D341Med (cell line): Measurements from ENCODE around the gene GFER.

Experiments
- DNase-seq: peaks from one replicate; pipeline ENCODE4 v3.0.0; 2012; ENCODE audit warnings: low spot score

Gene GFER

DNA sequence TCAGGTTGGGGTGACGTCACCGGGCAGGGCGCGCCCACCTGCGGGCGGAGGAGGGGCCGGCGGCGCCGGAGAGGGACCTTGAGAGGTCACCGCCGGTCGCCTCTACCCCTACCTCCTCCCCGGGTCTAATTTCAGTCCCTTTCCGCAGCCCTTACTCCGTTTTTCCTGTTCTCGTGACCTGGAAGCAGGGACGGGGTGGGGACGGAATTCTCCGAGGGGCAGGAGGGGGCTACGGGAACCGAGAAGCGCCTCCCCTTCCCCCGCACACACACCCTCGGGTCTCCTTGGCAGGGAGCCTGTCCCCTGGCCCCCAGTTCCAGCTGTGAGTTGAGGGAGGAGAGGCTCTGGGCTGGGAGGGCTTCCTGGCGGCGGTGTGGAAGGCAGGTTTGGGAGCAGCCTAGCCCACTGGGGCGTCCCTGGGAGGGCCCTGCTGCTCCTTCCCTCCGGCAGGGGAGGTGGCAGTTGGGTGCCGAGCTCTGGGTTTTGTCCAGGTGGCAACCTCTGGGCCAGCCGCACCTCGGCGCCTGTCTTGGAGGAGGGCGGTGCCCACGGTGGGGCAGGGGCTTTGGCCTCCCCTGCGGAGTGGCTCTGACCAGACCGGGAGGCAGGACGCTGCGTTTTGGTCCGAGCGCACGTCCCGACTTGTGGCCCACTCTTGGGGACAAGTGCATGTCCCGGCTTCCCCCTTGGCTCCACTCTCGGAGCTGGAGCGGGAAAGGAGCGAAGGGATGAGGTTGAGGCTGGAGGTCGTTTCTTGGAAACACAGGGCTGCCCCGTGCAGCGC is 6.5 kb downstream of the GFER start:
- DNase-seq: no peak

DNA sequence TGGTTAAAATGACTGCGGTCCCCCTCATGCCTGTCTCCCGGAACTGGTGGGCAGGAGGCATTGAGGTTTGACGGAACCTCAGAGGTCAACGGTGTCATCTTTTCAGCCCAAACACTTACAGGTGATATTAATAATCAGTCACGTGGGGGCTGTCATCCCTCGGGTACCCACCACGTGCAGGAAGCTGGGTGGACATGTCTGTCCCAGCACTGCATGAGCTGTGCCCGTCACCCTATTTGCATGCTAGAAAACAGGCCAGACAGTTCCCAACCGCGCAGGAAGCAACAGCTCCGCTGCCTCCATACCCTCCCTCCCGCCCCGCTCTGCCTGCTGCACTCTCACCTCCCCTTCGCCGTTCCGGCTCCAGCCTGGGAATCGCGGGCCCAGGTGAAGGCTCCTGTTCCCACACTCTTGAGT is 7.2 kb downstream of the GFER start:
- no peak for DNase-seq

DNA sequence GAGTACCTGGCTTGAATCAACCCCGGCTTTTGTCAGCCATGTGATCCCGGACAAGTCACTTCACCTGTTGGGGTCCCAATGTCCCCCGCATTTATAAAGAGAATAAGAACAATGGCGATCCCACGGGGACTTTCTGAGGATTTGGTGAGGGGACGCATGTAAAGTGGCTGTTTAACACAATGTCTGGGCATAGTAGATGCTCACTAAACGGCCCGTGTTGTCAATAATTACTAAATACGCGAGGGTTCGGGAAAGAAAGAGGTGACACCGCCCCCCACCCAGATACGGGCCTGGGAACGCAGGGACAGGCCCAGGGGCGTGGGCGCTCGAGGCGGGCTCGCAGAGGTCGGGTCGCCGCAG is 7.6 kb downstream of the GFER start:
- no peak for DNase-seq

DNA sequence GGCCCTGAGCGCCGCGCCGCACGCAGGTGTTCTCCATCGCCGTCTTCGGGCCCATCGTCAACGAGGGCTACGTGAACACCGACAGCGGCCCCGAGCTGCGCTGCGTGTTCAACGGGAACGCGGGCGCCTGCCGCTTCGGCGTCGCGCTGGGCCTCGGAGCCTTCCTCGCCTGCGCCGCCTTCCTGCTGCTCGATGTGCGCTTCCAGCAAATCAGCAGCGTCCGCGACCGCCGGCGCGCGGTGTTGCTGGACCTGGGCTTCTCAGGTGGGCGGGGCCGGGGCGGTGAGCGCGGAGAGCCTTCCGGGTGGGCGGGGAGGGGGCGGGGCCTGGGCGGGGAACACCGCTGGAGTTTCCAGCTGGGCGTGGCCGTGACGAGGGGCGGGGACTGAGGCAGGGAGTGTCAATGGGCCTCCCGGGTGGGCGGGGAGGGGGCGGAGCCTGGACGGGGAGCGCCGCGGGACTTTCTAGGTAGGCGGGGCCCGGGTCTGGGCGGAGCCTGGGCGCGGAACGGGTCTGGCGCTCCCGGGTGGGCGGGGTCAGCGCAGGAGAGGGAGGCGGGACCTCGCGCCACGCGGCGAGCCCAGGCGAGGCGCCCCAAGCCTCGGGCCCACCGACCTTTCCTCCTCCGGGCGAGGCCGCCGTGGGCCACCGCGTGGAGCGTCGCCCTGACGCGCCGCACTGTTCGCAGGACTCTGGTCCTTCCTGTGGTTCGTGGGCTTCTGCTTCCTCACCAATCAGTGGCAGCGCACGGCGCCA is 8.1 kb downstream of the GFER start:
- DNase-seq: no peak

DNA sequence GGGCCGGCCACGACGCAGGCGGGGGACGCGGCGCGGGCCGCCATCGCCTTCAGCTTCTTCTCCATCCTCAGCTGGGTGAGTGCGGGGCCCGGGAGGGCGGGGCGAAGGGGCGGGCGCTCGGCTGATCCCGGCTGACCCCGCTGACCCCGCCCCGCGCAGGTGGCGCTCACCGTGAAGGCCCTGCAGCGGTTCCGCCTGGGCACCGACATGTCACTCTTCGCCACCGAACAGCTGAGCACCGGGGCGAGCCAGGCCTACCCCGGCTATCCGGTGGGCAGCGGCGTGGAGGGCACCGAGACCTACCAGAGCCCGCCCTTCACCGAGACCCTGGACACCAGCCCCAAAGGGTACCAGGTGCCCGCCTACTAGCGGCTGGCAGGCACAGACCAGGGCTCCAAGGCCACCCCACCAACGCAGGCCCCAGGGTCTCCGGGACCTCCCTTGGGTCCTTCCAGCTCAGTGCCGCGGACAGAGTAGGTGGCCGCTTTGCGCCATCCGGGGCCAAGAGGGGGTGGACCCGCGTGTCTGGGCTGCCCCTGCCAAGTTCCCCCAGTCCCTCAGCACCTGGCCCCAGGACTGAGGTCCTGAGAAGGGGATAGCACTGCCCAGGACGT is 8.8 kb downstream of the GFER start:
- no peak for DNase-seq

DNA sequence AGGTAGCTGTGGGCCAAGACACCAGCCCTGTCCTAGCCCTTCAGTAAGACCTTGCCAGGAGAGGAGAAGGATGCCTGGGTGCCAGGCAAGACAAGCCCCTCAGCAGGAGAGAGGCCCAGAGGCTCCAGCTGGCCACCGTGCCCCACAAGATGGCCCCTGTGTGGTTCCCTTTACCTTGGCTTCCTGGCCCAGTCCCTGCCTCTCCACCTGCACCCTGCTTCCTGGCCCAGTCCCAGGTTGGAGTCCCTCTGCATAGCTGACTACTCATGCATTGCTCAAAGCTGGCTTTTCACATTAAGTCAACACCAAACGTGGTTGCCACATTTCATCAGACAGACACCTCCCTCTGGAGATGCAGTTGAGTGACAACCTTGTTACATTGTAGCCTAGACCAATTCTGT is 9.7 kb downstream of the GFER start:
- DNase-seq: no peak

DNA sequence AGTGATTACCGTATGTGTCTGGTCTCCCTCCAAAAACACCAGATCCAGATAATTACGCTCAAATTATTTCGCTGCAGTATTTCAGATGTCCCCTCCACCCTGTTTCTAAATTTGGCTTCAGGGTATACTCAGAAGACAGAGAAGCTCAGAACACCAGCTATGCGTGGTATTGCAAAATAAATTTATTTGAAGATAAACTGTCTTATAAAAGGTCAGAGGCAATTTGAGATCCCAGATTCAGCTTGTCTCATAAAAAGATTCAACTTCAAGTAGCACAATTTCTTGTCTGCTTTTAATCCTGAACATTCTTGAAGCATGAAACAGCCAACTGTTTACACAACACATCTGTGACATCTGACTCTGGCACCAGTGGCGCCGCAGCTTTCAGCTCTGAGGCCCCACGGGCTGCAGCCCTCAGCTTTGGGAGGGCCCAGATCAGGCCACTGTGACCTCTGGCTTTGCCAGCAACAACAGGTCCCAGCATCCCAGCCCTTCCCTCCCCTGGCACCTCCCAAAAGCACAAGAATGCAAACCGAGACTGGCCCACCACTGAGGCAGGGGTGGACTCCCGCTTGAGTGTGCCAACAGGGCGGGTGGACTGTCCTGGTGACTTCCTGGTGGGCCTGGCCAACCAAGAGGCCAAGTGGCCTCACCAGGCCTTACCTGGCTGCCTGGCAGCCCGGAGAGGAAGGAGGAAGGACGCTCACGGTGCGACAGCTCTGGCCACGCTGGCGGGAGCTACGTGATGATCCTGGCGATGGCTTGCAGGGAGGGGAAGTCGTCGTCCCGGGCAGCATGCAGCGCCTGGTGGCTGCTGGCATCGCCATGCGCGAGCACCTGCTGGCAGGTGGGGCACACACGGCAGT is 13.7 kb downstream of the GFER start:
- no peak for DNase-seq

DNA sequence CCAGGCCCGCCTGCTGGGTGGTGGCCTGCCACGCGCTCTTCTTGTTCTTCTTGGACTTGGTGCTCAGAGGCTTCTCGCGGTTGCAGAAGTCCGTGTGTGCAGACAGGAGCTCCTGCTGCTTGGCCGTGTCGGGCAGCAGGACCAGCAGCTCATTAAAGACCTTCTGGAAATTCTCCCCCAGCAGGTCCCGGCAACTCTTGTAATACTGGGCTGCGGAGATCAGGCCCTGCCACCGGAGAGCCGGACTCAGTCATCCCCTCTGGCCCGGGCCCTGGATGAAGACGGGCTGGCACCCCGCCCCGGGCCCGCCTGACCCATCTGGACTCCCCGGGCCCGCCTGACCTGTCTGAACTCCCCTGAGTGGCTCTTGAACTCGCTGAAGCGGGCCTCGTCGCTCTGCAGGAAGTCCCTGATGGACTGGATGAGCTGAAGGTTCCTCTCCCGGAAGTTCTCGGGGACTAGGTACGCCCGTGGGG is 14.4 kb downstream of the GFER start:
- DNase-seq: no peak

DNA sequence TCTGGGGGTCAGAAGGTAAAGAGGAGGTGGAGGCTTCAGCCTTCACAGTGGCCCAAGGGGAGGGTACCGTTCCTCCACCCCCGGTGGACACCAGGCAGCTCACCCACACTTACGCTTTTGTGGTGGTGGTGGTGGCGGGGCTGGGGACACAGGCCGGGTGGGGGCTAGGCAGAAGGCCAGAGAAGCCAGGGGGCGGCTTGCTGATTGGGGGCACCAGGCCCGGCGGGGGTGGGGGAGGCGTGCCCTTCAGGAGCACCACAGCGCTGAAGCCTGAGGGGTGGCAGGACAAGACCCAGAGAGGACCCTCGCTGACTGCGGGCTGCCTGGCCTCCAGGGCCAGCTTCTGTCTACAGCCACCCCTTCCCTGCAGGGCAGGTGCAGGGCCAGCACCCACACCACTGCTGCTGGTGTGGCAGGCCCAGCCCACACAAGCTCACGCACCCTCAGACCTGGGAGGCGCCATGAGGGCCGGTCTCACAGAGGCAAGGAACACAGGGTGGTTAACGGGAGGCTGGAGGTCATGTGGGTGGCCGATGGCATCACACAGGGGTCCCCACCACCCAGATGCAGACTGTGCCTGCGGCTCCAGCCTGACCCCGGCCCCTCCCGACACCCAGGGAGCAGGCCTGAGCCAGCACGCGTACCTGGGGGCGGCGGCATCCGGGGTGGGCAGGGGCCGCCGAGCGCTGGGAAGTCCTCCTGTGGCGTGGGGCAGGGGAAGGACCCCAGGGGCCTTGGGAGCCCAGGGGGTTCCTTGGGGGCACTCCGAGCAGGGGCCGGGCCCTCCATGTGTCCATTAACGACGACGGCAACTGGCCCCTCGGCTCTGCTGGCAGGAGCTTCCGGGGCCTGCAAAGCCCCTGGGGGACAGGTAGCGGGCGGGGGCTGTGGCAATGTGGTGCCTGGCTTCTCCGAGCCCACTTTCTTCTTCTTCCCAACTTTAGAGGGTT is 15.1 kb downstream of the GFER start:
- DNase-seq: no peak

DNA sequence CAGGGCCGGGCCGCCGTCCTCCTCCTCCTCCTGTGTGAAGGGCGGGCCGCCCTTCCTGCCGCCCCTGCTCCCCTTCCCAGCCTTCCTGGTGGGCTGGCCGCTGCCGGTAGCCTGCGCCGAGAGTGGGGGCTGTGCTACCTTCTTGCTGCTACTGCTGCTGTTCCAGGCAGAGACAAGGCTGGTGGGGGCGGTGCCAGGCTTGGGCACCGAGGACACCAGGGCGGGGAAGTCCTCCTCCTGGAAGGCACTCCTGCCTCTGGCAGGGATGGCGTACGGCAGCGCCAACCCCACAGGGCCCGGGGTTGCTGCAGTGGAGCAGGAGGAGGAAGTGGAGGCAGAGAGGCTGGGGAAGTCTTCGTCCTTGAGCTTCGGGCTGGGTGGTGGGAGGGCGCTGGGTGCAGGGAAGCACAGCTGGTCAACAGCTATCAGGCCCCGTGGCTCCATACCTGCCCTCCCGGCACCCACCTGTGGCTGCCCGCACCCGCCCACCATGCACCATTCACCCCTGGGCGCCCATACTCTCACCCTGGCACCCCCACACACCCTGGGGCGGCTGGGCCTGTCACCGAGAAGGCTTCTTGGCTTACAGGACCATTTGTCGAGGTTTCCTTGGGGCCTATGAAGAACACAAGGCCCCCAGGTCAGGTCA is 16.0 kb downstream of the GFER start:
- DNase-seq: no peak

DNA sequence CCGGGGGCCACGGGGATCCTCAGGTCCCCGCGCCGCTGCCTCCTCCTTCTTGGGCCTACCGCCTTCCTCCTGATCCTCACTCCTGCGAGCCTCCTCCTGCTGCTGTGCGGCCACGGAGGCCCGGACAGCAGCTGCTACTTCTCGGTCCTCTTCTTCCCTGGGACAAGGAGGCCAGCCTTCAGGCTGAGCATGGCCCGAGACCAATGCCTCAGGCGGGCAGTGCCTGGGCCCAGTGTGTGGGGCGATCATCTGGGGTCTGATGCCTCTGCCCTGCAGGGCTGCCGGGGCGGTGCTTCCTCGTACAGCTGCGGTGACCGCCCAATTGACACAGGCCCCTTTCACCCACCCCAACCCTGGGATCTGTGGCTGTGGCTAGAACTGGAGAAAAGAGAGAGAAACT is 17.0 kb downstream of the GFER start:
- DNase-seq: no peak

DNA sequence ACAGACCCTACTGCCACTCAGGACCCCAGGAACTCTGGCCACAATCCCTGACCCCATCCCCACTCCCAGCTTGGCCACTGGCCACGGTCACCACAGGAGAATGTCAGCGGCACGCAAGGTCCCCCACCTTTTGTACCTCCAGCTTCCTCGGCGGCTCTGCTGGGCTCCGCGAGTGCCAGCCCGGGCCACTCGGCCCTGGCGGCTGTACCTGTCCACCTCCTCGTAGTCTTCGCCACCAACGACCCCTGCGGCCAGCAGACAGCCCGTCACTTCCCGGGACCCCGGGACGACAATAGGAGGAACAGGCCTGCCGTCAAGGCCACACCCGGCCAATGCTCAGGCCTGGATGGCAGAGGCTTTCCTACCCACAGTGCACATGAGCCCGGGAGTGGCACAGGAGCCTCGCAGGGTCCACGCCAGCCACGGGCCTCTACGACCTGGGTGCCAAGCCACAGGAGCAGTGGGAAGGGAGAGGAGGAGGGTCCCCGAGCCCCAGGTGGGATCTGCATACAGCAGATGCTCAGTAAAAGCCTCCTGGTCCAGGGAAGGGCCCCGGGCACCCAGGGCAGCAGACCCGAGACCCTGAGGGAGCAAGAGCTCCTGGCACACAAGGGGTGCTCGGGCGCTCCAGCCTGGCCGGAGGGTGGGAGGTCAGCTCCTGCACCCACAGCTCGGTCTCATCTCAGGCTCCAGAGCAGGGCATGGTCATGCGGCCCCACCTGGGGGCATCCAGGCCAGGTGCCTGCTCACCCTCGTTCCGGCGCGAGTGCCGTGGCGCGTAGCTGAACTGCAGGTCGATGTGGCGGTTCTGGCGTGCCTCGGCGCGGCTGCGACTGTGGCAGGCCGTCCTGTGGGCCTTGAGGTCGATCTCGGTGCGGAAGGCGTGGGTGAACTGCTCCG is 17.7 kb downstream of the GFER start:
- no peak for DNase-seq

DNA sequence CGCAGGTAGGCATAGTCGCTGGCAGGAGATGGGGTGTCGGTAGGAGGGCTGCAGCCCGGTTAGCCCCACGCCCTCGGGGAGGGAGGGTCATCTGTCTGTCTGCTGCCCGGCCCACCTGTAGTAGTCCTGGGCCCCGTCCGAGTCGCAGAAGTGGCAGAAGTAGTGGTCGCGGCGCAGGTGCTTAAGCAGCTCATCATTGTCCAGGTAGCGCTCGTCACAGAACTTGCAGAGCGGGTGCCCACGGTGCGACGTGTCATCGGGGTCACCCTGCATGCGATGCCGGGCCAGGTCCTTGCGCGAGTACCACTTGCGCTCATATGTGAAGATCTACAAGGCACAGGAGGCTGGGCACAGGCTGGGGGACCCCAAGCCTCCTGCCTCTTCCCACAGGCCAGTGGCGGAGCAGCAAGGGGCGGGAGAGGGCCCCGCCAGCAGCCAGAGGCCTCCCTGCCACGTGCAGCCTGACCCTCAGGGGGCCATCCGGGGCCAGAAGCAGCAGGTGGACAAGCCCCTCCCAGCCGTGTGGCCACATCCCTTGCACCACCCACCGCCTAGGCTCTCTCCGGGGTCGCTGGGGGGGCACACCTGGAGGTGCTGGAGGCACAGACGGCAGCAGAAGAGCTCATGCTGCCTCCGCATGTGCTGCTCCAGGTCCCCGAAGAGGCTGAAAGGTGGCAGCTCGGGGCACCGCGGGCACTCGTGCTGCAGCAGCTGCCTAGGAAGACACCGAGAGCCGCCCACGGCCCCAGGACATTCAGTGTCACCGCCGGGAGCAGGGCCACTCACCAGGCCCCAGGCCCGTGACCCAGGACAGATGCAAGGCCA is 18.6 kb downstream of the GFER start:
- no peak for DNase-seq

DNA sequence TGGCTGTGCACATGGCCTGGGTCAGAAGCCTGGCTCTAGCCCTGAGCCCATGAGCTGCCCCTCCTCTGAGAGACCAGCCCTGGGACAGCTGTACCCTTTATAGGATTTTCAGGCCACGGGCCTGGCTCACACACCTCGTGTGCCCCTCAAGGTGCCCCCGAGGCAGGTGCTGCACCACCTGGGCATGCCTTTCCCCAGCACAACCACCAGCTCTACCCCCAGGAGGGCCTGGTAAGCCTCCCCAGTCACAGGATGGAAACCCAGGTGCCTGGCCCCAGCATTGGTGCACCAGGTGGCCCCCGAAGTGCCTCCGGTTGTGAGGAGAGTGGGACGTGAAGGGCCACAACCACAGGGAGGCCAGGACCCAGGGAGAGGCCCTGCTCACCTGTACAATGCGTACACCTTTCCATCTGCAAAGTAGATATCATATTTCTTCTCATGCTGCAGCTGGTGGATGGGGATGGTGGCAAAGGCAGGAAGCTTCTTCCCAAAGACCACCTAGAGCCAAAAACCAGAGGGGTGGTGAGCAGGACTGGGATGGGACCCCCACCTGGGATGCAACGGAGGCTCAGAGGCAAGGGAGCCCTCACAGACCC is 19.3 kb downstream of the GFER start:
- no peak for DNase-seq

DNA sequence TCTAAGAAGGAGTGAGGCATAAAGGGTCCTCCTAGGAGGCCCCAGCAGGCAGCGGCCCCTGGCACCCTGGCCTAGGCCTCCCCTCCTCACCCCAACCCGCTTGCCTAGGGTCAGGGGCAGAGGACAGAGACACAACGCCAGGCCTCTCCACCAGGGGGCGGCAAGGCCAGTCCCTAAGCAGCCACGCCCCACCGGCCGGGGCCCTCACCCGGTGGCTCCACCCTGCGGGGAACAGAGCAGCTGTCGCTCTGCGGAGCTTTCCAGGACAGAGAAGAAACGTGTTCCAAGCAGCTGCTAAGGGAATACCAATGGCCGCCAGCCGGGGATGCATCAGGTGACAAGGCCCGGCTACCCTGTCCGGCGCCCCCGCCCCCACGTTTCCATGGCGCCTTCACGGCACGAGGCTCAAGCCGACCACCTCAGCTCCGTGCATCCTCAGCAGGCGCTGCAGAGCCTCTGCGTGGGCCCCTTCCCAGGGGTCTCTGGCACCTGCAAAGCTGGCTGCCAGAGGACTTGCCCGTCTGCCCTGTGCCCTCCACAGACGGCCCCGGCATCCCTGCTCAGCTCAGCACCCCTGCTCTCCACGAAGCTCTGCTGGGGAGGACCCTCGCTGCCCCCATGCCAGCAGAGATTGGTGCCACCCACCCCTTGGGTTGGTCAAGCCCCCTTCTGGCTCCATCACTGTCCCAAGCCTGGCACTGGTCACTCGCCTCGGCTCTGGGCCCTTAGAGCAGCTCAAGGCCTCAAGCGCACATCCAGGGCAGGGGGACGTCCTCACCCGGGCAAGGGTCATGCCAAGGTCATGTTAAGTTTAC is 20.0 kb downstream of the GFER start:
- peak; percentile 96 for DNase-seq

DNA sequence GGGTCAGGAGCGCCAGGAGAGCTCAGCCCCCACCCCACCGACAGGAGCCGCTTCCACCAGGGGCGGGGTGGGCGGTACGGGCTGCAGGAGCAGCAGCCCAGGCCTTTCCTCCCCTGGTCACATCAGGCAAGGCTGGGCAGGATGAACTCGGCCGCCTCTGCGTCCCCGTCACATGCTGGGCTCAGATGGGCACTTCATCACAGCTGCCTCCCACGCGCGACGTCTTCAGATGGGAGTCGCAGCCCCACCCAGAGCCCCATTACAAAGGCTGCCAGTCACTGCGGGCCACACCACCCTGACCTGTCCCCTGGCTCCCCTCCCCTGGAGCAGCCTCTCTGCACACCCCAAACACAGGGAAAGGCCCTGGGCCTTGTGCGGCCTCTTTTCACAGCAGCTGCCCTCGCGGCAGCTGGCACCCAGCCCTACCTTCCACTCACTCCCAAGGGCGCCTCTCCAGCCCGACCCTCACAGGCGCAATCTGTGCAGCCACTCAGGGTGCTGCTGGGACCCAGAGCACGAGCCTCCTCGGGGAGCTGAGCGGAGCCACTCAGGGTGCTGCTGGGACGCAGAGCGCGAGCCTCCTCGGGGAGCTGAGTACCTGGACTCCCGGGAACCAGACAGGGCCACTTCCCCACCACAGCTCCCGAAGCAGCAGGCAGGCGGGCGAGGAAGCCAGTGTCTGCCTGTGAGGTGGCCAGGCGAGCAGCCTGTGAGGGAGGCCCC is 21.0 kb downstream of the GFER start:
- peak; percentile 63 for DNase-seq

DNA sequence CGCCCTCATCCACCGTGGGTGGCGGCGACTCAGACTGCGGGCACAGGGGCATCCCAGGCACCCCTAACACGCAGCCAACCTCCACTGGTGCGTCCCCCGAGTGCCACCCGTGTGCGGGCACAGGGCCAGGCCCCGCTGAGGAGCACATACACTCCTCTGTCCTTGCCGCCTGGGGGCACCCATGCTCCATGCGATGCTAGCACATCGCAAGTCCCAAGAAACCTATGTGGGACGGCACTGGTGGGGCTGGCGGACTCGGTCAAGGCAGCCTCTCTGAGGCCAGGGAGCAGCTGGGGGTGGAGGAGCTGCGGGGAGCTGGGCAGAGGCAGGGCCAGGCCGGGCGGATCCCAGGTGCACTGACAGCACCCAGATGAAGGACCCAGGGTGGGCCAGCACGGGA is 21.7 kb downstream of the GFER start:
- DNase-seq: no peak
